H1 (cell line): ENCODE measurements around the gene CCDC91. TPM values are rescaled to one million over a fixed set of nuclear protein-coding genes. Genes with fewer than 3 reads are reported as not detected.

Experiments used
- CTCF ChIA-PET: fragments of 300-600 bp; sonication (Branson Sonifier 250); formaldehyde crosslinking; loops from one replicate; lab custom pipeline; 2021; ENCODE audit not compliant: partially characterized antibody; lab: Charles Lee
- POLR2A ChIA-PET: fragments of 300-600 bp; sonication (Branson Sonifier 250); formaldehyde crosslinking; loops from one replicate; lab custom pipeline; 2021; ENCODE audit warnings: inconsistent platforms; ENCODE audit not compliant: partially characterized antibody; lab: Charles Lee
- DNase-seq, 2 experiments: peaks; one replicate each; pipeline versions ENCODE4 v3.0.0 to v3.0.0-alpha.2; 2010 to 2022; ENCODE audit warnings: low spot score in 2 of 2, low read depth in 1 of 2, mixed read lengths in 1 of 2
- FAIRE-seq: peaks from 2 replicates; lab custom pipeline; 2011; peaks lifted over from hg19 to GRCh38; lab: Jason Lieb, UNC
- H2AFZ ChIP-seq: 2 replicates; pipeline ENCODE4 v1.8.1; 2012; ENCODE audit warnings: low read length, inconsistent platforms
- H2AK5ac ChIP-seq: 2 replicates; pipeline ENCODE4 v1.6.1; 2013; ENCODE audit warnings: low read depth, low read length
- H2BK120ac ChIP-seq: replicated peaks from 2 replicates; pipeline ENCODE3; 2013; ENCODE audit warnings: low read depth, low read length, inconsistent platforms
- H2BK12ac ChIP-seq: 2 replicates; pipeline ENCODE4 v1.6.1; 2013; ENCODE audit warnings: low read depth, low read length
- H2BK15ac ChIP-seq: 2 replicates; pipeline ENCODE4 v1.6.1; 2013; ENCODE audit warnings: low read length
- H2BK20ac ChIP-seq: 2 replicates; pipeline ENCODE4 v1.6.1; 2013; ENCODE audit warnings: low read length
- H2BK5ac ChIP-seq: 2 replicates; pipeline ENCODE4 v1.6.1; 2013; ENCODE audit warnings: low read depth, low read length
- H3K14ac ChIP-seq: 2 replicates; pipeline ENCODE4 v1.6.1; 2013; ENCODE audit warnings: inconsistent platforms; ENCODE audit not compliant: insufficient read length
- H3K18ac ChIP-seq: 2 replicates; pipeline ENCODE4 v1.6.1; 2013; ENCODE audit warnings: low read length; ENCODE audit errors: extremely low read depth
- H3K23ac ChIP-seq: 2 replicates; pipeline ENCODE4 v1.6.1; 2013; ENCODE audit warnings: inconsistent platforms; ENCODE audit not compliant: insufficient read length
- H3K23me2 ChIP-seq: 2 replicates; pipeline ENCODE4 v1.6.1; 2013; ENCODE audit warnings: low read depth, low read length
- H3K27ac ChIP-seq: 2 replicates; pipeline ENCODE4 v1.6.1; 2011; ENCODE audit warnings: low read depth, low read length, inconsistent platforms
- H3K27me3 ChIP-seq, 4 experiments: replicated peaks in 1 of 4; 1 replicate in 1 of 4; 2 replicates in 3 of 4; pipeline versions ENCODE4 v1.6.1 to v1.8.1; 2011 to 2013; ENCODE audit warnings: low read length in 3 of 4, mild to moderate bottlenecking in 3 of 4, inconsistent platforms in 2 of 4, mixed read lengths in 2 of 4, moderate library complexity in 1 of 4; ENCODE audit not compliant: control insufficient read depth in 3 of 4, insufficient read depth in 3 of 4; ENCODE audit errors: extremely low read depth in 1 of 4
- H3K36me3 ChIP-seq, 4 experiments: 2 replicates each; pipeline versions ENCODE4 v1.6.1 to v1.8.1; 2011 to 2013; ENCODE audit warnings: mild to moderate bottlenecking in 4 of 4, low read length in 3 of 4, moderate library complexity in 2 of 4, control low read depth in 1 of 4, inconsistent platforms in 1 of 4; ENCODE audit not compliant: insufficient read depth in 4 of 4, control insufficient read depth in 2 of 4
- H3K4ac ChIP-seq: replicated peaks from 2 replicates; pipeline ENCODE3; 2013; ENCODE audit warnings: low read length, low read depth, mixed read lengths, inconsistent platforms; ENCODE audit not compliant: insufficient read length
- H3K4me1 ChIP-seq, 4 experiments: replicated peaks in 1 of 4; 1 replicate in 1 of 4; 2 replicates in 3 of 4; pipeline versions ENCODE4 v1.6.1 to v1.8.1; 2011 to 2013; ENCODE audit warnings: low read length in 3 of 4, inconsistent platforms in 2 of 4, mixed read lengths in 1 of 4; ENCODE audit not compliant: insufficient read depth in 4 of 4, control insufficient read depth in 3 of 4
- H3K4me2 ChIP-seq, 2 experiments: 2 replicates each; pipeline versions ENCODE4 v1.6.1 to v1.8.1; 2011 to 2013; ENCODE audit warnings: low read depth in 2 of 2, low read length in 2 of 2, control low read depth in 1 of 2, inconsistent platforms in 1 of 2, mild to moderate bottlenecking in 1 of 2; ENCODE audit not compliant: insufficient read depth in 1 of 2
- H3K4me3 ChIP-seq, 4 experiments: fragments of 200-600, 300-600 bp in 1 of 4; sonication (generic), shearing (Covaris generic), sonication (Bioruptor Twin) in 1 of 4; 2 replicates each; pipeline versions ENCODE4 v1.5.1 to v1.8.1; 2011 to 2016; ENCODE audit warnings: low read length in 4 of 4, low read depth in 3 of 4, control low read depth in 2 of 4, inconsistent platforms in 2 of 4, mild to moderate bottlenecking in 2 of 4, mixed read lengths in 1 of 4, moderate library complexity in 1 of 4; ENCODE audit not compliant: insufficient read depth in 2 of 4; ENCODE audit errors: extremely low read depth in 1 of 4
- H3K56ac ChIP-seq: replicated peaks from 2 replicates; pipeline ENCODE3; 2013; ENCODE audit warnings: low read depth, mild to moderate bottlenecking, mixed read lengths, low read length, inconsistent platforms; ENCODE audit not compliant: insufficient read length
- H3K79me1 ChIP-seq: 2 replicates; pipeline ENCODE4 v1.6.1; 2013; ENCODE audit warnings: low read depth, low read length, control low read depth
- H3K79me2 ChIP-seq, 2 experiments: 2 replicates each; pipeline versions ENCODE4 v1.6.1 to v1.8.1; 2012 to 2013; ENCODE audit warnings: low read length in 2 of 2, mild to moderate bottlenecking in 2 of 2, inconsistent platforms in 1 of 2; ENCODE audit not compliant: insufficient read depth in 2 of 2, control insufficient read depth in 1 of 2
- H3K9ac ChIP-seq, 4 experiments: replicated peaks in 1 of 4; 1 replicate in 1 of 4; 2 replicates in 3 of 4; pipeline versions ENCODE4 v1.6.1 to v1.8.1; 2011 to 2013; ENCODE audit warnings: low read depth in 3 of 4, low read length in 3 of 4, control low read depth in 2 of 4, mild to moderate bottlenecking in 2 of 4, moderate library complexity in 2 of 4, inconsistent platforms in 1 of 4; ENCODE audit errors: extremely low read depth in 1 of 4
- H3K9me3 ChIP-seq, 2 experiments: 2 replicates each; pipeline versions ENCODE4 v1.6.1 to v1.8.1; 2012 to 2013; ENCODE audit warnings: mild to moderate bottlenecking in 2 of 2, moderate library complexity in 2 of 2, control low read depth in 1 of 2, inconsistent platforms in 1 of 2, low read depth in 1 of 2, low read length in 1 of 2, mixed read lengths in 1 of 2; ENCODE audit not compliant: insufficient read depth in 2 of 2
- H4K20me1 ChIP-seq, 2 experiments: replicated peaks in 1 of 2; 2 replicates each; pipeline versions ENCODE3 to v1.8.1; 2011 to 2013; ENCODE audit warnings: inconsistent platforms in 2 of 2, low read length in 2 of 2, mild to moderate bottlenecking in 1 of 2; ENCODE audit not compliant: insufficient read depth in 2 of 2, control insufficient read depth in 1 of 2
- H4K5ac ChIP-seq: 2 replicates; pipeline ENCODE4 v1.6.1; 2013; ENCODE audit warnings: low read length, low read depth, mixed read lengths, inconsistent platforms; ENCODE audit not compliant: insufficient read length
- H4K8ac ChIP-seq: 2 replicates; pipeline ENCODE4 v1.8.0; 2013; ENCODE audit warnings: mild to moderate bottlenecking, moderate library complexity, low read length, inconsistent platforms; ENCODE audit not compliant: insufficient read depth; ENCODE audit errors: extremely low read depth
- H4K91ac ChIP-seq: replicated peaks from 2 replicates; pipeline ENCODE3; 2013; ENCODE audit warnings: low read length, mixed read lengths, inconsistent platforms; ENCODE audit not compliant: insufficient read length
- BACH1 ChIP-seq: IDR thresholded peaks from 2 replicates; pipeline ENCODE4 v1.6.1; 2012; ENCODE audit warnings: low read length, improper control_type of control experiment
- BCL11A ChIP-seq, 2 experiments: IDR thresholded peaks; one replicate each; pipeline ENCODE4 v1.6.1; 2011; ENCODE audit warnings: low read depth in 2 of 2, low read length in 2 of 2, mild to moderate bottlenecking in 2 of 2
- BRCA1 ChIP-seq: IDR thresholded peaks from 2 replicates; pipeline ENCODE4 v1.6.1; 2012; ENCODE audit warnings: low read depth, low read length, improper control_type of control experiment
- CHD2 ChIP-seq: IDR thresholded peaks from 2 replicates; pipeline ENCODE4 v1.6.1; 2012; ENCODE audit warnings: low read length, improper control_type of control experiment
- FOSL1 ChIP-seq: IDR thresholded peaks from 2 replicates; pipeline ENCODE4 v1.6.1; 2011; ENCODE audit warnings: mild to moderate bottlenecking, low read depth, low read length, moderate library complexity; ENCODE audit not compliant: insufficient read depth
- GABPA ChIP-seq: IDR thresholded peaks from 2 replicates; pipeline ENCODE4 v1.6.1; 2011; ENCODE audit warnings: mild to moderate bottlenecking, low read length, moderate library complexity, borderline replicate concordance; ENCODE audit not compliant: insufficient read depth
- POLR2AphosphoS5 ChIP-seq: IDR thresholded peaks from 2 replicates; pipeline ENCODE4 v1.6.1; 2011; ENCODE audit warnings: low read depth, low read length
- POU5F1 ChIP-seq: IDR thresholded peaks from 2 replicates; pipeline ENCODE4 v1.6.1; 2011; ENCODE audit warnings: low read depth, mild to moderate bottlenecking, low read length, moderate library complexity
- RNF2 ChIP-seq: fragments of 200-900, 300-1000 bp; sonication (generic); IDR thresholded peaks from 2 replicates; pipeline ENCODE4 v1.7.1; 2016; ENCODE audit warnings: borderline replicate concordance, low read depth, mild to moderate bottlenecking, antibody characterized with exemption, low read length; ENCODE audit not compliant: poor library complexity, severe bottlenecking; ENCODE audit errors: missing control alignments
- RXRA ChIP-seq: IDR thresholded peaks from 2 replicates; pipeline ENCODE4 v1.6.1; 2011; ENCODE audit warnings: low read depth, mild to moderate bottlenecking, low read length, moderate library complexity; ENCODE audit not compliant: insufficient read depth
- SP1 ChIP-seq: IDR thresholded peaks from 2 replicates; pipeline ENCODE4 v1.6.1; 2011; ENCODE audit warnings: low read depth, low read length
- SRF ChIP-seq: IDR thresholded peaks from 2 replicates; pipeline ENCODE4 v1.6.1; 2011; ENCODE audit warnings: mild to moderate bottlenecking, low read depth, low read length, moderate library complexity
- SUZ12 ChIP-seq: fragments of 200-600 bp; sonication (generic); IDR thresholded peaks from 2 replicates; pipeline ENCODE4 v1.6.1; 2012; ENCODE audit warnings: mild to moderate bottlenecking, inconsistent platforms, low read length, moderate library complexity, mixed read lengths
- TBP ChIP-seq: IDR thresholded peaks from 2 replicates; pipeline ENCODE4 v1.6.1; 2011; ENCODE audit warnings: low read depth, low read length, improper control_type of control experiment
- YY1 ChIP-seq: IDR thresholded peaks from 2 replicates; pipeline ENCODE4 v1.6.1; 2011; ENCODE audit warnings: low read depth, mild to moderate bottlenecking, low read length
- polyA plus RNA-seq, 7 experiments: library from polyadenylated mRNA; depleted of rRNA in 3 of 7; stranded (reverse) in 5 of 7; unstranded in 2 of 7; fragments of >200 nt in 5 of 7; fragments of 200-250 nt in 2 of 7; gene quantifications; 1 replicate in 5 of 7; 2 replicates in 1 of 7; 4 replicates in 1 of 7; pipeline versions ENCODE4 v1.2.1 to v1.2.3, GENCODE V29; 2011 to 2013; ENCODE audit warnings: missing spikeins in 2 of 7, mixed read lengths in 2 of 7
- total RNA-seq: library from RNA; stranded (reverse); fragmentation: NEBNext Ultra II Directional; extraction: Animal tissue kit (Norgen Biotek cat#: 25700); gene quantifications from 2 replicates; pipeline ENCODE4 v1.2.1, GENCODE V29; 2021

The CCDC91 gene
- total and polyA plus RNA-seq, 2 of the 8 experiments (the other 6 are each of a cell fraction or from before 2014, with no cell fraction given), result 8.6 to 23.1 TPM

GRCh38 chr12:28355161-28355560, 164.9 kb downstream of the CCDC91 start:
- Histone ChIP-seq H3K36me3 (peaks cover 0 to 11% (median 3%) of the 10 kb centered on the region in 4 experiments; a peak in 3 of 8 replicates), H3K27ac (no peak overlapping the region), H3K79me1 (no peaks in the 10 kb centered on the region), H3K56ac (no peak overlapping the region), H4K5ac (no peak overlapping the region), H2BK20ac (no peak overlapping the region), H4K8ac (no peak overlapping the region), H2BK5ac (no peak overlapping the region), H3K18ac (no peak overlapping the region), H3K23ac (no peak overlapping the region), H3K27me3 (no peaks in the 10 kb centered on the region), H2AFZ (no peak overlapping the region), H3K14ac (no peak overlapping the region), H3K4ac (no peak overlapping the region), H2AK5ac (no peak overlapping the region), H3K4me2 (no peak overlapping the region), H3K23me2 (no peaks in the 10 kb centered on the region), H2BK120ac (no peak overlapping the region), H3K4me3 (no peak overlapping the region), H2BK15ac (no peak overlapping the region), H4K20me1 (no peaks in the 10 kb centered on the region), H4K91ac (no peak overlapping the region), H3K4me1 (no peaks in the 10 kb centered on the region), H3K9me3 (peaks cover 3 to 8% of the 10 kb centered on the region in 2 experiments; a peak in 2 of 4 replicates), H3K79me2 (no peaks in the 10 kb centered on the region), H2BK12ac (no peak overlapping the region), H3K9ac (no peak overlapping the region)
- no peak for DNase-seq
- CTCF ChIA-PET, result no interaction called here
- no peak for FAIRE-seq
- TF ChIP-seq BACH1 (no peak), FOSL1 (no peak), SP1 (no peak), RNF2 (no peak), YY1 (no peak), BRCA1 (no peak), TBP (no peak), POU5F1 (no peak), BCL11A (IDR thresholded peaks at IDR 0.05; ENCODE audit: low read depth in 2 of 2, low read length in 2 of 2) (no peak), SUZ12 (no peak), CHD2 (no peak), RXRA (no peak), SRF (no peak), GABPA (no peak), POLR2AphosphoS5 (no peak)
- POLR2A ChIA-PET, result no interaction called here
